Stimulated activated CD8-positive, alpha-beta memory T cell treated with anti-CD3 and anti-CD28 coated beads, Interleukin-7, amount 100 ng/mL, for 48 hours (primary cell): ENCODE data around the gene CYFIP1.

Source experiments
- DNase-seq, 2 donors: peaks; one replicate each; pipeline ENCODE4 v3.0.0-alpha.2; 2020; ENCODE audit warnings: low read depth in 1 of 2; ENCODE audit errors: extremely low read depth in 1 of 2

Gene CYFIP1

DNA sequence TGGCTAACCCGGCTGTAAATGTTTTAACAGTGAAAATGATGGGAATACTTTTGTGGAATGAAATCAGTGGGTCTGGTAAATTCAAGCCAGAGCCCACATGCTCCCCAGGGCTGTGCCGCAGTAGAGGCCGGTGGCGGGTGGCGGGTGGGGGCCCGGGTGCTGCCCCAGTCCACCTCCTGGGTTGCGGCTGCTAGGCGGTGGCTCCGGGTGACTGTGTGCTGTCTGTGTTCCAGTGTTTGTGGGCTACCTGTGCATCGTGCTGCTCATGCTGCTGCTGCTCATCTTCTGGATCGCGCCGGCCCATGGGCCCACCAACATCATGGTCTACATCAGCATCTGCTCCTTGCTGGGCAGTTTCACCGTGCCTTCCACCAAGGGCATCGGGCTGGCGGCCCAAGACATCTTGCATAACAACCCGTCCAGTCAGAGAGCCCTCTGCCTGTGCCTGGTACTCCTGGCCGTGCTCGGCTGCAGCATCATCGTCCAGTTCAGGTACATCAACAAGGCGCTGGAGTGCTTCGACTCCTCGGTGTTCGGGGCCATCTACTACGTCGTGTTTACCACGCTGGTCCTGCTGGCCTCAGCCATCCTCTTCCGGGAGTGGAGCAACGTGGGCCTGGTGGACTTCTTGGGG, 156.6 kb downstream of the CYFIP1 start:
- DNase-seq: no peak

- no peak for DNase-seq
Measured at GRCh38 chr15:22819651-22820050, 160.5 kb downstream of the CYFIP1 start.
